Retinal pigment epithelial cell (primary cell): ENCODE measurements around the gene PADI4.

Experiments used
- DNase-seq: peaks from one replicate; pipeline ENCODE4 v3.0.0-alpha.2; 2010; ENCODE audit warnings: low read depth
- H3K4me3 ChIP-seq: 2 replicates; pipeline ENCODE4 v1.5.1; 2011; ENCODE audit warnings: mild to moderate bottlenecking, low read length, control low read depth, moderate library complexity
- TF ChIP-seq, protein P1 (sequence below): conservative IDR thresholded peaks from 2 replicates; pipeline ENCODE4 v1.5.1; 2011; ENCODE audit warnings: low read depth, low read length, control low read depth, inconsistent platforms

Gene PADI4

DNA sequence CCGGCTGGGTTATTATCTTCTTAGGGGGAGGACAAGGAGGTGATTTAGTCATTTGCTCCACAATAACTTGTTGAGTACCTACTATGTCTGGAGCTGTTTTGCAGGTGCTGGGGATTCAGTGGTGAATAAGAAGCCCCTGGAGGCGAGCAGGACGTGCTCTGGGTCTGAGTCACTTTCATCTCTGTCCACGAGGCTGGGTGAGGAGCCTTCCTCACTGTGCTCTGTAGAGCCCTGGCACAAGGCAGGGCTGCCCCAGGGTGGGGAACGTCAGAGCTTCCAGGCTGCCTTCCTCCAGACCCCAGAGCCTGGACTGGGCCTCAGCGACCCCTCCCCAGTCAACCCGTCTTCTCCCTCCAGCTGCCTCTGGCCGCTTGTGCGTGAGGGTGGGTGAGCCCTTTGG is 61.5 kb downstream of the PADI4 start:
- DNase-seq, result peak; percentile 4
- TF ChIP-seq, protein P1, sequence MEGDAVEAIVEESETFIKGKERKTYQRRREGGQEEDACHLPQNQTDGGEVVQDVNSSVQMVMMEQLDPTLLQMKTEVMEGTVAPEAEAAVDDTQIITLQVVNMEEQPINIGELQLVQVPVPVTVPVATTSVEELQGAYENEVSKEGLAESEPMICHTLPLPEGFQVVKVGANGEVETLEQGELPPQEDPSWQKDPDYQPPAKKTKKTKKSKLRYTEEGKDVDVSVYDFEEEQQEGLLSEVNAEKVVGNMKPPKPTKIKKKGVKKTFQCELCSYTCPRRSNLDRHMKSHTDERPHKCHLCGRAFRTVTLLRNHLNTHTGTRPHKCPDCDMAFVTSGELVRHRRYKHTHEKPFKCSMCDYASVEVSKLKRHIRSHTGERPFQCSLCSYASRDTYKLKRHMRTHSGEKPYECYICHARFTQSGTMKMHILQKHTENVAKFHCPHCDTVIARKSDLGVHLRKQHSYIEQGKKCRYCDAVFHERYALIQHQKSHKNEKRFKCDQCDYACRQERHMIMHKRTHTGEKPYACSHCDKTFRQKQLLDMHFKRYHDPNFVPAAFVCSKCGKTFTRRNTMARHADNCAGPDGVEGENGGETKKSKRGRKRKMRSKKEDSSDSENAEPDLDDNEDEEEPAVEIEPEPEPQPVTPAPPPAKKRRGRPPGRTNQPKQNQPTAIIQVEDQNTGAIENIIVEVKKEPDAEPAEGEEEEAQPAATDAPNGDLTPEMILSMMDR, result no peak

DNA sequence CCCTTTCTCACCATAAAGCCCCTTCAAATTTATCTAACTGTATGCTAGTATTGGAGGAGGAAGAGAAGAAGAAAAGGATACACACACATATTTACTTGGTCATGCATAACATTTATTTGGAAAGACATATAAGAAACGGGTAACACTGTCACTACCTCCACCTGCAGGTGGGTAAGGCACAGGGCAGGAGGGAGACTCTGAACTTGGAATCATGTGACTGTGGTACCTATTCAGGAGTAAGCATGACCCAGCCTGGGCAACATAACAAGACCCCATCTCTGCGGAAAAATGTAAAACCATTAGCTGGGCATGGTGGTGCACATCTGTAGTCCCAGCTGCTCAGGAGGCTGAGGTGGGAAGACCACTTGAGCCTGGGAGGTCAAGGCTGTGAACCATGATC is 62.6 kb downstream of the PADI4 start:
- TF ChIP-seq, protein P1, result peak; percentile 46
- no peak overlapping the region for H3K4me3 ChIP-seq
- DNase-seq, result no peak

More for the DNA sequence above, 61.5 kb downstream of the PADI4 start:
- no peak overlapping the region for H3K4me3 ChIP-seq

DNA sequence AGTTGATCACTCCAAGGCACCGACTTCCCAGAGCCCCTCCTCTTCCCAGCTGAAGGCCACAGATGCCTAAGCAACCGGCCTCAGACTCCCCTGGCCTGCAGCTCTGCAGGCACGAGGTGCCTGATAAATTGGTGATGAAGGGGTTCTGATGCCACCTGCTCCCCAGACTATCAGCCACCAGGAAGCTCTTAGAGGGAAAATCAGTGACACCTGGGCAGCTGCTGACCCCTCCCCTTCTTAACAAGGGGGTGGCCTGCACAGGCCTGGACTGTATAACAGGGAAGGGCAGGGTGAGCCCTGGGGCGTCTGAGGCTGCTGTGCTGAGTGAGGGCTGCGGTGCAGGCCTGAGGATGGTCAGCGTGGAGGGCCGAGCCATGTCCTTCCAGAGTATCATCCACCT is 63.9 kb downstream of the PADI4 start, which contains the start of gene PADI6:
Gene PADI6, plus strand, starts transcription at position 301 of the 400 bp plus-strand sequence. Its CDS starts 50 bp downstream, at position 351.
- TF ChIP-seq, protein P1, result no peak
- no peak for DNase-seq
- H3K4me3 ChIP-seq, result no peak within 1 kb of the TSS

DNA sequence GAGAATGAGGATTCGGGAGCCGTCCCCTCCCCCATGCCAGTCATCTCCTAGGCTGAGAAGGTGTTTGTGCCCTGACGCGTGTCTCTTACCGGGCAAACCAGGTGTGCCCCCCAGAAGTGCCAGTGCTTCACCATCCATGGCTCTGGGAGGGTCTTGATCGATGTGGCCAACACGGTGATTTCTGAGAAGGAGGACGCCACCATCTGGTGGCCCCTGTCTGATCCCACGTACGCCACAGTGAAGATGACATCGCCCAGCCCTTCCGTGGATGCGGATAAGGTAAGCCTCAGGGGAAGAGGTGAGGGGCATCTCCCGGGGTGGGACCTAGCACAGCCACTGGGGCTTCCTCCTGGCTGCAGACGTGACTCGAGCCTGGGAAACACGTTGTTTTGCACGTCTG is 65.0 kb downstream of the PADI4 start:
- H3K4me3 ChIP-seq, result no peak overlapping the region
- DNase-seq, result no peak
- TF ChIP-seq, protein P1, result no peak

DNA sequence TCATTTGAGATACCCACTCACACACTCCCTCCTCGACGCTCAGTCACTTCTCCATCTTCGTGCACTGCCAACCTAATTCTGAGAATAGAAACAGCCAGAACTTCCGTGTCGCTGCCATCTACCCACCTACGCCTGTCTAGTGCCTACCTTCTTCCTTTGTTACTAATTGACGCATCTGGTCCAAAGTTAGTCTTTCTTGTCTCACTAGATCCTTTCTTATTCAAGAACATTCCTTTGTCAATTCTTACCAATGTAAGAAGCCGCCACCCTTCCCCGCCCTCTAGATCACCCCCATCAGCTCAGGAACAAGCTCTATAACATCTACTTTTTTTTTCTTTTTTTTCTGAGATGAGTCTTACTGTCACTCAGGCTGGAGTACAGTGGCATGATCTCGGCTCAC is 67.7 kb downstream of the PADI4 start:
- TF ChIP-seq, protein P1, result no peak
- no peak for DNase-seq

DNA sequence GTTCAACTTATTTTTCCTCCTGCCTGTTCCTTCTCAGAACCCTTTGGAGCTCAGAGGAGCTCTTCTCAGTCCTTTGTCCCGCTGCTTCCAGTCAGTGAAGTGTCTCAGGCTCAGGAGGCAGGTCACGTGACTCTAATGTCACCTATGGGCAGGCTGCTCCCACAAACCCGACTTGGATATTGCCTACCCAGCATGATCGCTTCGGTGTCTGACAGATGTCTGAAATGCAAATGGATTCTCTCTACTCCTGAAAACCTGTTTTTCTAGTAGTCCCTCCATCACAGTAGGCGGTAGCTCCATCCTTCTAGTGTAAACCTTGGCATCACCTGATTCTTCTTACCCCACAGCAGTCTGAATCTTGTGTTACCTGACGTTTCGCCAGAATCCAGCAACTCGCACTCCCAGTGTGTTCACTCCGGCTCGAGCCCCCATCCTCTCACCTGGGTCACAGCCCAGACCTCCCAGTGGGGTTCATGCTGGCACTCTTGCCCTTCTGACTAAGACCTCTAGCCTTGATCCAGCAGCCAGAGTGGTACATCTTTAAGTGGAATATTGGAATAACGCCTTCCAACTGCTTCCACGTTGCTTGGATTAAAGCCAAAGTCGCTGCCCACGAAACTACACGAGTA is 69.4 kb downstream of the PADI4 start:
- DNase-seq, result no peak
- no peak overlapping the region for H3K4me3 ChIP-seq
- TF ChIP-seq, protein P1, result no peak

More for the DNA sequence above, 67.7 kb downstream of the PADI4 start:
- no peak overlapping the region for H3K4me3 ChIP-seq

DNA sequence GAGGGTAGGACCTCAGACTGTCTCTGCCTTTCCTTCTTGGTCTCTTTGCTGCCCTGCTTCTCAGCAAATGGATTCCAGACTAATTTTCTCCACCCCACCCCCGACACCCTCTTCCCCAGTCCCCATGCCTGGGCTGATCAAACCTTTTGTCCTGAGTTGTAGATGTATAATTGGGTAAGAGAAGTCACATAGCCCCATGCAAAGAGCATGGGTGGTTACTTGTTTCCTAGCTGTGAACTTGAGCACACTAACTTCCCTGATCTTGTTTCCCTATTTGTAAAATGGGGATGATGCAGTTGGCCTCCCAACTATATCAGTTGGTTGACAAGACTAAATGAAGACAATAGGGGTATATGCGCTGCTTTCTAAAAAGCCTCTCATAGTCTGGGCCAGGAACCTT is 73.2 kb downstream of the PADI4 start:
- no peak overlapping the region for H3K4me3 ChIP-seq
- TF ChIP-seq, protein P1, result no peak
- no peak for DNase-seq
